PC-9 (cell line): ENCODE data around the gene WDR37. TPM values are rescaled to one million over a fixed set of nuclear protein-coding genes. Genes with fewer than 3 reads are reported as not detected.

Experiments used
- BruUV-seq: library from RNA; stranded (reverse); fragments of 400-500 nt; replicated peaks from 2 replicates; lab custom pipeline; 2021; lab: Mats Ljungman, UMichigan
- CTCF ChIA-PET: fragments of 300-600 bp; sonication (Branson Sonifier 250); formaldehyde crosslinking; loops from one replicate; lab custom pipeline; 2022; ENCODE audit warnings: antibody characterized with exemption; lab: Charles Lee
- POLR2A ChIA-PET: fragments of 300-600 bp; sonication (Branson Sonifier 250); formaldehyde crosslinking; loops from one replicate; lab custom pipeline; 2022; ENCODE audit warnings: antibody characterized with exemption; ENCODE audit not compliant: unreplicated experiment; lab: Charles Lee
- DNase-seq, 2 experiments: peaks; one replicate each; pipeline versions ENCODE4 v3.0.0 to v3.0.0-alpha.2; 2015 to 2022; ENCODE audit warnings: mixed read lengths in 1 of 2
- H2AFZ ChIP-seq: fragments of 200-600 bp; sonication (generic); 2 replicates; pipeline ENCODE4 v1.8.1; 2017; ENCODE audit warnings: antibody characterized with exemption
- H3F3A ChIP-seq: fragments of 200-600 bp; sonication (generic); 2 replicates; pipeline ENCODE4 v1.8.1; 2017; ENCODE audit warnings: antibody characterized with exemption, mild to moderate bottlenecking, low read depth; ENCODE audit not compliant: insufficient read depth
- H3K27ac ChIP-seq: fragments of 200-600 bp; sonication (generic); 2 replicates; pipeline ENCODE4 v1.6.1; 2016; ENCODE audit warnings: mixed run types
- H3K27me3 ChIP-seq: fragments of 200-600 bp; sonication (generic); 2 replicates; pipeline ENCODE4 v1.6.1; 2016; ENCODE audit warnings: low read depth, mixed run types; ENCODE audit not compliant: insufficient read depth
- H3K36me3 ChIP-seq: fragments of 200-600 bp; sonication (generic); 2 replicates; pipeline ENCODE4 v1.6.1; 2016; ENCODE audit warnings: low read depth, mixed run types
- H3K4me1 ChIP-seq: fragments of 200-600 bp; sonication (generic); replicated peaks from 2 replicates; pipeline ENCODE4 v1.6.1; 2016; ENCODE audit warnings: mixed run types; ENCODE audit not compliant: insufficient read depth
- H3K4me2 ChIP-seq: fragments of 200-600 bp; sonication (generic); 2 replicates; pipeline ENCODE4 v1.6.1; 2017; ENCODE audit warnings: mixed run types
- H3K4me3 ChIP-seq: fragments of 200-600 bp; sonication (generic); 2 replicates; pipeline ENCODE4 v1.6.1; 2016; ENCODE audit warnings: mixed run types
- H3K79me2 ChIP-seq: fragments of 200-600 bp; sonication (generic); 2 replicates; pipeline ENCODE4 v1.6.1; 2017; ENCODE audit warnings: low read depth, mixed run types
- H3K9me2 ChIP-seq: fragments of 200-600 bp; sonication (generic); 2 replicates; pipeline ENCODE4 v1.8.1; 2017; ENCODE audit warnings: mild to moderate bottlenecking; ENCODE audit not compliant: insufficient read depth
- H3K9me3 ChIP-seq: fragments of 200-600 bp; sonication (generic); 2 replicates; pipeline ENCODE4 v1.8.1; 2016; ENCODE audit warnings: low read depth; ENCODE audit not compliant: insufficient read depth
- H4K20me1 ChIP-seq: fragments of 200-600 bp; sonication (generic); 2 replicates; pipeline ENCODE4 v1.8.1; 2017; ENCODE audit not compliant: insufficient read depth
- EZH2 ChIP-seq: fragments of 200-600 bp; sonication (generic); IDR thresholded peaks from 2 replicates; pipeline ENCODE4 v1.8.0; 2017; ENCODE audit warnings: antibody characterized with exemption, low read depth
- intact Hi-C: fragments of 100-400 bp; cut with micrococcal nuclease; formaldehyde crosslinking; loops from one replicate; pipeline ENCODE4 v1.10.0; 2022; ENCODE audit not compliant: unreplicated experiment
- total RNA-seq: library from RNA; stranded (reverse); gene quantifications from 2 replicates; pipeline ENCODE4 v1.2.3, GENCODE V29; 2021
- TF ChIP-seq, protein P1 (sequence below): fragments of 200-600 bp; sonication (generic); conservative IDR thresholded peaks from 2 replicates; pipeline ENCODE4 v1.6.1; 2017; ENCODE audit warnings: mixed run types, antibody characterized with exemption, mild to moderate bottlenecking, moderate library complexity

The WDR37 gene
- total RNA-seq, 1 experiment from 2014 or later, result 12.3 TPM

DNA sequence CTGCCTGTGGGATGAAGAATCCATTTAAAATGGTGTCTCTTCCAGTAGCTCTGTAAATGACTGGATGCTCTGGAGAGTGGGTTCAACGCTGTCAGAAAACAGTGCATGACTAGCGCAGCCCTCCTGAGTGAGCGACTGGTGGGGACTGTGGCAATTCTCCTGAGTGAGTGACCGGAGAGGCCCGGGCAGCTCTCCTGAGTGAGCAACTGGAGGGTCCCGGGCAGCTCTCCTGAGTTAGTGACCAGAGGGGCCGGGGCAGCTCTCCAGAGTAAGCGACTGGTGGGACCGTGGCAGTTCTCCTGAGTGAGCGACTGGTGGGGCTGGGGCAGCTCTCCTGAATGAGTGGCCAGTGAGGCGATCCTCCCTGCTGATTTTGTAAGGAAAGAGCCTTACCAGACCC, 85.5 kb downstream of the WDR37 start:
- Histone ChIP-seq H3K79me2 (no peaks in the 10 kb centered on the region), H2AFZ (no peak overlapping the region), H3K4me2 (no peak overlapping the region), H3K36me3 (no peaks in the 10 kb centered on the region), H3K27ac (no peak overlapping the region), H3K4me1 (no peaks in the 10 kb centered on the region), H4K20me1 (no peaks in the 10 kb centered on the region), H3K27me3 (peaks cover 49% of the 10 kb centered on the region), H3F3A (no peaks in the 10 kb centered on the region), H3K9me3 (no peaks in the 10 kb centered on the region; the same call in 1 of the 2 replicates), H3K4me3 (no peak overlapping the region), H3K9me2 (no peaks in the 10 kb centered on the region)
- no peak for DNase-seq
- intact Hi-C loops, result no loop called here
- TF ChIP-seq, protein P1, sequence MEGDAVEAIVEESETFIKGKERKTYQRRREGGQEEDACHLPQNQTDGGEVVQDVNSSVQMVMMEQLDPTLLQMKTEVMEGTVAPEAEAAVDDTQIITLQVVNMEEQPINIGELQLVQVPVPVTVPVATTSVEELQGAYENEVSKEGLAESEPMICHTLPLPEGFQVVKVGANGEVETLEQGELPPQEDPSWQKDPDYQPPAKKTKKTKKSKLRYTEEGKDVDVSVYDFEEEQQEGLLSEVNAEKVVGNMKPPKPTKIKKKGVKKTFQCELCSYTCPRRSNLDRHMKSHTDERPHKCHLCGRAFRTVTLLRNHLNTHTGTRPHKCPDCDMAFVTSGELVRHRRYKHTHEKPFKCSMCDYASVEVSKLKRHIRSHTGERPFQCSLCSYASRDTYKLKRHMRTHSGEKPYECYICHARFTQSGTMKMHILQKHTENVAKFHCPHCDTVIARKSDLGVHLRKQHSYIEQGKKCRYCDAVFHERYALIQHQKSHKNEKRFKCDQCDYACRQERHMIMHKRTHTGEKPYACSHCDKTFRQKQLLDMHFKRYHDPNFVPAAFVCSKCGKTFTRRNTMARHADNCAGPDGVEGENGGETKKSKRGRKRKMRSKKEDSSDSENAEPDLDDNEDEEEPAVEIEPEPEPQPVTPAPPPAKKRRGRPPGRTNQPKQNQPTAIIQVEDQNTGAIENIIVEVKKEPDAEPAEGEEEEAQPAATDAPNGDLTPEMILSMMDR, result no peak
- TF ChIP-seq EZH2, result no peak
- POLR2A ChIA-PET, result no interaction called here
- CTCF ChIA-PET, result no interaction called here
- no TSS peak for BruUV-seq

DNA sequence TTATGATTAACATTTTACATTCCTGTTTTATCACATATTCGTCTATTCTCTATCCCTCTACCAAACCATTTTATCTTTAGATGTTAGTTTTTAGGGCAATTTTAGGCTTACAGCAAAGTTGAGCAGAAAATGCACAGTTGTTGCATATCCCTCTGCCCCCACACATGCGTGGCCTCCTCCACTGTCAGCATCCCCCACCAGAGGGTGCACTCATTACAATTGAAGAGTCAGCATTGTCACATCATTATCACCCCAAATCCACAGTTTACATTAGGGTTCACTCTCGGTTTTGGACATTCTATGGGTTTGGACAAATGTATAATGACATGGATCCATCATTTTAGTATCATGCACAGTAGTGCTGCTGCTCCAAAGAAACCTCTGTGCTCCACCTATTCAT, 86.4 kb downstream of the WDR37 start:
- no peak for TF ChIP-seq EZH2
- TF ChIP-seq, protein P1, result no peak
- CTCF ChIA-PET, result no interaction called here

DNA sequence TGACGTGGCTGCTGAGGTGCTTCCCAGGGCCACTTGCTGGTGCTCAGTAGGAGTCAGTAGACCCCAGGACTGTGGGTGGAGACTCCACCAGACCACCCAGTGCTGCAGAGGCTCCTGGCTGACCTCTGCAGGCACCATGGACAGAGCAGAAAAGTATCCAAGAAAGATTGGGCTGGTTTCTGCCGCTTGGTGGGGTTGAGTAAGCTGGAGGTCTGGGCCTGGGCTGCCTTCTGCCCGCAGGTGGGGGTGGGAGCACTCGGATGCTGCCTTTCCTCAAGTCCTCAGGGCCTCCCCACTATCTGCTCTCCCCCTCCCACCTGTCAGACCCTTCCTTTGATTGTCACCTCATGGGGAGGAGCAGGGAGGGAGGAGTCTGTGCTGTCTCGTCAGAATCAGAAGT, 91.6 kb downstream of the WDR37 start:
- TF ChIP-seq, protein P1, result no peak
- no peak for TF ChIP-seq EZH2
- no peaks in the 10 kb centered on the region for H3K4me1 ChIP-seq
- no peaks in the 10 kb centered on the region for H3K9me3 ChIP-seq
- H3K27me3 ChIP-seq, result peaks cover 38% of the 10 kb centered on the region
- no peak overlapping the region for H3K4me3 ChIP-seq
- no peaks in the 10 kb centered on the region for H3K79me2 ChIP-seq
- no peaks in the 10 kb centered on the region for H3K9me2 ChIP-seq
- ChIA-PET POLR2A (no interaction called here), CTCF (no interaction called here)
- no peaks in the 10 kb centered on the region for H3K36me3 ChIP-seq
- no peaks in the 10 kb centered on the region for H3F3A ChIP-seq
- H4K20me1 ChIP-seq, result no peaks in the 10 kb centered on the region
- no peak for DNase-seq
- intact Hi-C loops, result no loop called here
- no peak overlapping the region for H3K4me2 ChIP-seq
- no TSS peak for BruUV-seq
- no peak overlapping the region for H2AFZ ChIP-seq
- H3K27ac ChIP-seq, result no peak overlapping the region

More for the DNA sequence above, 86.4 kb downstream of the WDR37 start:
- Histone ChIP-seq H3K79me2 (no peaks in the 10 kb centered on the region), H3K36me3 (no peaks in the 10 kb centered on the region), H3K27ac (no peak overlapping the region), H2AFZ (no peak overlapping the region), H3K4me2 (no peak overlapping the region), H3K4me3 (no peak overlapping the region), H3K9me3 (no peaks in the 10 kb centered on the region; the same call in 1 of the 2 replicates), H3F3A (no peaks in the 10 kb centered on the region), H3K27me3 (peaks cover 49% of the 10 kb centered on the region), H3K4me1 (no peaks in the 10 kb centered on the region), H3K9me2 (no peaks in the 10 kb centered on the region), H4K20me1 (no peaks in the 10 kb centered on the region)
- intact Hi-C loops, result no loop called here
- no peak for DNase-seq
- no TSS peak for BruUV-seq
- POLR2A ChIA-PET, result no interaction called here
